Motor neuron (in vitro differentiated cells): ENCODE measurements around the gene FAM111A. TPM values are rescaled to one million over a fixed set of nuclear protein-coding genes. Genes with fewer than 3 reads are reported as not detected.

Experiments used
- ATAC-seq, 8 experiments: fragments of 200-7000 bp; cut with Tn5 transposase; replicated peaks in 6 of 8; 2 replicates each; pipeline ENCODE4 v1.8.0; 2021; ENCODE audit warnings: mild to moderate bottlenecking in 8 of 8, moderate library complexity in 8 of 8
- H3K27ac ChIP-seq, 2 donors: fragments of 250-450 bp; sonication (Bioruptor Pico); 2 replicates each; pipeline ENCODE4 v1.9.0; 2021; ENCODE audit warnings: antibody characterized with exemption in 2 of 2, mild to moderate bottlenecking in 2 of 2, moderate library complexity in 1 of 2
- H3K4me1 ChIP-seq, 2 donors: fragments of 250-450 bp; sonication (Bioruptor Pico); replicated peaks in 1 of 2; 2 replicates each; pipeline ENCODE4 v1.6.1; 2021; ENCODE audit warnings: antibody characterized with exemption in 2 of 2, mild to moderate bottlenecking in 2 of 2, moderate library complexity in 1 of 2
- H3K4me3 ChIP-seq, 5 donors: fragments of 250-450 bp; sonication (Bioruptor Pico); 2 replicates each; pipeline ENCODE4 v1.9.0; 2021; ENCODE audit warnings: antibody characterized with exemption in 5 of 5, mild to moderate bottlenecking in 5 of 5, moderate library complexity in 4 of 5
- WGBS, 10 experiments: fragments of 450-650 bp; shearing (Covaris generic); methylation state at CpG; one replicate each; pipeline ENCODE4 v1.0.0; 2022; 5-methylcytosine and 5-hydroxymethylcytosine counted together
- in situ Hi-C, 9 experiments: fragments of 400-800 bp; cut with MboI; loops; one replicate each; pipeline ENCODE4 v1.15.0; 2021; ENCODE audit warnings: low sequenced_read_pairs in 9 of 9, low pct_unique_long_range_greater_than_20kb in 2 of 9; ENCODE audit not compliant: unreplicated experiment in 9 of 9
- total RNA-seq, 8 experiments: library from RNA; unstranded; fragments of 300-600 nt; gene quantifications; 2 replicates each; pipeline versions ENCODE4 v1.2.3 to v1.2.4, GENCODE V29; 2022

FAM111A gene
- total RNA-seq, 8 experiments from 2014 or later = 2.3 to 38.9 (median 15.4) TPM

DNA sequence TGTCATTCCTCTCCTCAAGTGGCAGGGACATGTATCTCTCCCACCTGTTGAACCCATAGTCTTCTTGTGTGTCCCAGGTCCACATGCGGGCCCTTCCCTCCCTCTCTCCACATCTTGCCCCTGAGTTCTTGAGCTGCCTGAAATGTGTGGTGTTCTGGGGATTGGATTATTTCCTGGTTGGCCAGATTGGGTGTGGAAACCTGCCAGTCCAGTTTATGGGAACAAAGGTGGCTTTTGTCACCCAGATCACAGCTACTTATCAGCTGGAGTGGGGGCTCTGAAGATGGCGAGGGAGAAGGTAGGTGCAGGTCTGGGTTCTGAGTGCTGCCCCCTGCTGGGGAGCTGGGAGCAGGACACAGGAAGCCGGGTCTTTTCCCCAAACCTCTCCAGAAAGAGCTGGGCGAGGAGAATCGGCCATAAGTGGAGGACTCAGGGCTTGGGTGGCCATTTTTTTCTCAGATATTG, 43.5 kb downstream of the FAM111A start:
- ATAC-seq = peak in 4 of 8 experiments; percentile 5 to 72 (median 30)
- Histone ChIP-seq H3K27ac (peak overlapping the region; percentile 84 to 87), H3K4me3 (no peak overlapping the region), H3K4me1 (peaks cover 43 to 55% of the 10 kb centered on the region in 2 donors)
- 58 to 80% (median 66%) methylated on average over 1 to 3 of the region's 5 CpGs; no CpG with 5 or more reads in 7 of the 10 experiments for WGBS, 10 experiments
- in situ Hi-C loops = loop anchor here in 3 of 9 experiments (25.0 kb wide), 2 partner anchors 101 to 251 kb away; partner anchors contain the start of genes OR5A1 (in 2 of the 3) and OR5A2 (in 2 of the 3)

DNA sequence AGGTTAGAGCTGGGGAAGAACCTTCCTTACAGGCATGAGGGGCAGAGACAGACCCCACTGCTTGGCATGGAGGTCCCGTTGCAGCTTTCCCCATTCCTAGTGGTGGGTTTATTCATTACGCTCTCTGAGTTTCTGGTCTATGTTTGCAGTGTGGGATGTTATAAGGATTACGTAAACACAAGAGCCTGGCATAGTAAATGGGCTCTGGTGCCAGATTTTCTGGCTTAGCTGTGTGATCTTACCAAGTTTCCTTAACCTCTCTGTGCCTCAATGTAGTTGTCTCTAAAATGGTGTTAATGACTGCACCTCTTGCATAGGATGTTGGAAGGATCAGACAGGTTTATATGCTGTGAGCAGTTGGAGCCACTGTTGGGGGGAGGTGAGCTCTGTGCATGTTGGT, 44.4 kb downstream of the FAM111A start:
- peaks cover 42 to 46% of the 10 kb centered on the region in 2 donors for H3K4me1 ChIP-seq
- no peak for ATAC-seq

DNA sequence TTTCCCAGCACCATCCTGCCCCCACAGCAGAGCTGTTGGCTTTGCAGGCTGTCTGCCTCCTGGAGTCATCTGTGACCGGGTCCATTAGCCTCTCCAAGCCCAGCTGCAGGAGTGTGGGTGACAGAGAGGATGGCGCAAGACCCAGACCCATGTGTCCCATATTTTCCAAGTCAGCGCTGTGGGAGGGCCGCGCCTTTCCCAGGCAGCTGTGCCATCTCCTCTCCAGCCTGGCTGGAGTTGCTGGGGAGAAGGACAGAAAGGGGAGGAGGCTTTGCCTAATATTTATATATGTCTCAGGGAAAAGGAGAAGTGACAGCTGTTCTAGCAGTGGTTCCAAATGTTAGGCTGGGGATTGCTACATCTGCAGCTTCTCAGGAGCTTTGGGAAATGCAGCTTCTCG, 44.9 kb downstream of the FAM111A start:
- peak in 6 of 8 experiments; percentile 11 to 72 (median 31) for ATAC-seq
- 0 to 100% (median 83%) methylated on average over 1 to 3 of the region's 6 CpGs for whole genome bisulfite sequencing, 10 experiments
- Histone ChIP-seq H3K27ac (no peak overlapping the region), H3K4me3 (no peak overlapping the region), H3K4me1 (peaks cover 42 to 44% of the 10 kb centered on the region in 2 donors)
- in situ Hi-C loops = loop anchor here in 3 of 9 experiments (25.0 kb wide), 2 partner anchors 100 to 250 kb away; partner anchors contain the start of genes OR5A1 (in 2 of the 3) and OR5A2 (in 2 of the 3)

More for the DNA sequence above, 44.4 kb downstream of the FAM111A start:
- in situ Hi-C loops = loop anchor here in 3 of 9 experiments (25.0 kb wide), 2 partner anchors 100 to 250 kb away; partner anchors contain the start of genes OR5A1 (in 2 of the 3) and OR5A2 (in 2 of the 3)
- WGBS, 10 experiments = 0 to 100% (median 100%) methylated on average over 1 to 2 of the region's 3 CpGs; no CpG with 5 or more reads in 3 of the 10 experiments
- peak overlapping the region; percentile 84 to 87 for H3K27ac ChIP-seq
- H3K4me3 ChIP-seq = no peak overlapping the region

- peak in 1 of 8 experiments; percentile 57 for ATAC-seq
- Histone ChIP-seq H3K4me1 (peaks cover 32 to 34% of the 10 kb centered on the region in 2 donors), H3K4me3 (no peak overlapping the region), H3K27ac (no peak overlapping the region)
- in situ Hi-C loops = loop anchor here in 3 of 9 experiments (25.0 kb wide), 2 partner anchors 98 to 248 kb away; partner anchors contain the start of genes OR5A1 (in 2 of the 3) and OR5A2 (in 2 of the 3)
- WGBS, 10 experiments = 44 to 100% (median 91%) methylated on average over 1 to 4 of the region's 4 CpGs; no CpG with 5 or more reads in 2 of the 10 experiments
These were observed 46.3 kb downstream of the FAM111A start for GRCh38 chr11:59188954-59189353.

- 0 to 100% (median 88%) methylated on average over 1 to 4 of the region's 4 CpGs; no CpG with 5 or more reads in 1 of the 10 experiments for WGBS, 10 experiments
These were observed 47.3 kb downstream of the FAM111A start for GRCh38 chr11:59189986-59190385.

GRCh38 chr11:59191095-59191494, 48.4 kb downstream of the FAM111A start:
- ATAC-seq = no peak
- WGBS, 10 experiments = 90 to 100% (median 95%) methylated on average over 2 to 3 of the region's 4 CpGs; no CpG with 5 or more reads in 6 of the 10 experiments
- in situ Hi-C loops = loop anchor here in 3 of 9 experiments (25.0 kb wide), 2 partner anchors 96 to 246 kb away; partner anchors contain the start of genes OR5A1 (in 2 of the 3) and OR5A2 (in 2 of the 3)
- Histone ChIP-seq H3K4me1 (peaks cover 10 to 16% of the 10 kb centered on the region in 2 donors), H3K27ac (no peak overlapping the region), H3K4me3 (no peak overlapping the region)

More at GRCh38 chr11:59189986-59190385, 47.3 kb downstream of the FAM111A start:
- Histone ChIP-seq H3K27ac (no peak overlapping the region), H3K4me1 (peaks cover 22 to 26% of the 10 kb centered on the region in 2 donors), H3K4me3 (no peak overlapping the region)
- in situ Hi-C loops = loop anchor here in 3 of 9 experiments (25.0 kb wide), 2 partner anchors 97 to 247 kb away; partner anchors contain the start of genes OR5A1 (in 2 of the 3) and OR5A2 (in 2 of the 3)
- no peak for ATAC-seq

DNA sequence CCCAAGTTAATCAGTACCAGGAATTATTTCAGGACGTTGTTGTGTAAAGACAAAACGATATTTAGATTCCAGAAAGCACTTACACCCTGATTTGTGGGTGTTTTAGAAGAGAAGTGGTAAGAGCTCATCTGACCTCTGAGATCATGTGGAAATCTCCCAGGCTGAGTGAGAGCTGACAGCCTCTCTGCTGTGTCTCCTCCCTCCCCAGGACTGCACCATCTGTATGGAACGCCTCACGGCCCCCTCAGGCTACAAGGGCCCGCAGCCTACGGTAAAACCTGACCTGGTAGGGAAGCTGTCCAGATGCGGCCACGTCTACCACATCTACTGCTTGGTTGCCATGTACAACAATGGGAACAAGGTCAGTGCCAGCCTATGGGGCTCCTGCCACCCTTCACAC, 49.2 kb downstream of the FAM111A start:
- H3K4me1 ChIP-seq = peaks cover 4 to 8% of the 10 kb centered on the region in 2 donors
- H3K27ac ChIP-seq = no peak overlapping the region
- H3K4me3 ChIP-seq = no peak overlapping the region
- peak in 2 of 8 experiments; percentile 43 to 59 for ATAC-seq
- WGBS, 10 experiments = 0 to 98% (median 92%) methylated on average over 2 to 8 of the region's 8 CpGs; no CpG with 5 or more reads in 4 of the 10 experiments
- in situ Hi-C loops = loop anchor here in 3 of 9 experiments (25.0 kb wide), 2 partner anchors 95 to 245 kb away; partner anchors contain the start of genes OR5A1 (in 2 of the 3) and OR5A2 (in 2 of the 3)

- H3K4me1 ChIP-seq = peaks cover 0 to 3% of the 10 kb centered on the region in 2 donors
- 17 to 100% (median 100%) methylated on average over 1 to 3 of the region's 4 CpGs; no CpG with 5 or more reads in 1 of the 10 experiments for WGBS, 10 experiments
- H3K4me3 ChIP-seq = no peak overlapping the region
- ATAC-seq = no peak
- in situ Hi-C loops = loop anchor here in 3 of 9 experiments (25.0 kb wide), 2 partner anchors 95 to 245 kb away; partner anchors contain the start of genes OR5A1 (in 2 of the 3) and OR5A2 (in 2 of the 3)
- no peak overlapping the region for H3K27ac ChIP-seq
These were observed 49.9 kb downstream of the FAM111A start for GRCh38 chr11:59192446-59193020.

GRCh38 chr11:59193587-59194130, 51.0 kb downstream of the FAM111A start:
- peaks cover 0 to 11% of the 10 kb centered on the region in 2 donors for H3K4me1 ChIP-seq
- ATAC-seq = no peak
- no peak overlapping the region for H3K4me3 ChIP-seq
- WGBS, 10 experiments = 54 to 100% (median 93%) methylated on average over 1 to 10 of the region's 10 CpGs
- in situ Hi-C loops = loop anchor here in 3 of 9 experiments (25.0 kb wide), 2 partner anchors 94 to 244 kb away; partner anchors contain the start of genes OR5A1 (in 2 of the 3) and OR5A2 (in 2 of the 3)
- H3K27ac ChIP-seq = no peak overlapping the region

GRCh38 chr11:59195586-59195985, 52.9 kb downstream of the FAM111A start:
- H3K4me3 ChIP-seq = no peak overlapping the region
- H3K4me1 ChIP-seq = peaks cover 0 to 11% of the 10 kb centered on the region in 2 donors
- no peak overlapping the region for H3K27ac ChIP-seq
- ATAC-seq = peak in 1 of 8 experiments; percentile 27
- WGBS, 10 experiments = 39 to 95% (median 85%) methylated on average over 2 to 4 of the region's 4 CpGs
- in situ Hi-C loops = loop anchor here in 3 of 9 experiments (25.0 kb wide), 2 partner anchors 92 to 242 kb away; partner anchors contain the start of genes OR5A1 (in 2 of the 3) and OR5A2 (in 2 of the 3)

DNA sequence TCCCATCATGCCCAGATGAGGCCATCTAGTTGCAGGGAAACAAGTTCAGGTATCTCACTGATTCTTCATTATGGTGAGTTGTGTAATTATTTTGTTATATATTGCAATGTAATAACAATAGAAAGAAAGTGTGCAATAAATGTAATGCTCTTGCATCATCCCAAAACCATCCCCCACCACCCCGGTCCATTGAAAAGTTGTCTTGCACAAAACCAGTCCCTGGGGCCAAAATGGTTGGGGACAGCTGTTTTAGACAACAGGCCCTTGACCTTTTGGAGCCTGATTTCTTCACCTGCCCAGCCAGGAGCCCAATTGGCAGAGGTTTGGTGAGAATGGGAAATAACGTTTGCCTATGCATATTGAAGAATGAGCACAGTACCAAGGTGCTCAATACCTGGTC, 54.1 kb downstream of the FAM111A start:
- in situ Hi-C loops = loop anchor here in 3 of 9 experiments (25.0 kb wide), 2 partner anchors 91 to 241 kb away; partner anchors contain the start of genes OR5A1 (in 2 of the 3) and OR5A2 (in 2 of the 3)
- no peak for ATAC-seq
- Histone ChIP-seq H3K4me3 (no peak overlapping the region), H3K4me1 (peaks cover 0 to 15% of the 10 kb centered on the region in 2 donors), H3K27ac (no peak overlapping the region)
- WGBS, 10 experiments = 17 to 100% (median 83%) methylated on average over 1 to 2 of the region's 2 CpGs; no CpG with 5 or more reads in 2 of the 10 experiments

- peak; percentile 62 to 98 (median 96) for ATAC-seq
- no peak overlapping the region for H3K4me3 ChIP-seq
- in situ Hi-C loops = loop anchor here in 3 of 9 experiments (25.0 kb wide), 2 partner anchors 89 to 239 kb away; partner anchors contain the start of genes OR5A1 (in 2 of the 3) and OR5A2 (in 2 of the 3)
- H3K4me1 ChIP-seq = peaks cover 0 to 15% of the 10 kb centered on the region in 2 donors
- WGBS, 10 experiments = 0 to 100% (median 74%) methylated on average over 1 to 5 of the region's 9 CpGs; no CpG with 5 or more reads in 4 of the 10 experiments
- H3K27ac ChIP-seq = no peak overlapping the region
These were observed 55.3 kb downstream of the FAM111A start for GRCh38 chr11:59197991-59198390.
